ENCODE data around the gene KLHL13.

The KLHL13 gene

DNA sequence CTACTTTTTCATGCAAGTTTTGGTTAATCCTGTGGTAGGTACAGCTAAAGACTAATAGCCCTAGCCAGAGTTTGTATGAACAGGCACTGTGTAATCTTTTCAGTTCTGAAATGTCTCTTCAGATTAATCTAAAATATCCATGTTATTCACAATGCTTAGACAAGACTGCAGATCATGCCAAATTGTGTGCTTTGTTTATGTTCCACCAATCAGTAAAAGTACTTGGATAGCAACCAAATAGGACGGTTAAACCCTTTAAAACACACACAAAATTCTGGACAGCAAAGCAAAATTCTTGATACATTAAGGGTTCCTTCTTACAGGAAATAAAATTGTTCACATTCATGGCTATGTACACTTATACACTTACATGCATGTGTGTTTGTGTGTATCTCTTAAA is 139.1 kb downstream of the KLHL13 start:
- H3K9ac ChIP-seq (ENCODE audit: low read length): no peak overlapping the region
- no peak overlapping the region for H2AFZ ChIP-seq (ENCODE audit: low read depth, low read length, severe bottlenecking)
- H3K4me3 ChIP-seq (ENCODE audit: insufficient read depth, low read length, poor library complexity, severe bottlenecking): no peak overlapping the region
- H3K4me2 ChIP-seq (ENCODE audit: low read depth, low read length, poor library complexity, severe bottlenecking): no peak overlapping the region
- no peaks in the 10 kb centered on the region for H3K27me3 ChIP-seq (ENCODE audit: low read length)
- no peak overlapping the region for H3K27ac ChIP-seq (ENCODE audit: low read depth, low read length)
- H3K79me2 ChIP-seq (ENCODE audit: insufficient read depth, low read length): no peaks in the 10 kb centered on the region
- H3K9me2 ChIP-seq (replicated peaks; ENCODE audit: insufficient read depth, low read length): no peaks in the 10 kb centered on the region
- H3F3A ChIP-seq (ENCODE audit: insufficient read depth): no peaks in the 10 kb centered on the region
- no peaks in the 10 kb centered on the region for H4K20me1 ChIP-seq (ENCODE audit: low read depth, low read length)
- no peaks in the 10 kb centered on the region for H3K9me3 ChIP-seq (ENCODE audit: insufficient read depth, low read length)
- no peaks in the 10 kb centered on the region for H3K36me3 ChIP-seq (ENCODE audit: low read length)
- TF ChIP-seq, protein P1, sequence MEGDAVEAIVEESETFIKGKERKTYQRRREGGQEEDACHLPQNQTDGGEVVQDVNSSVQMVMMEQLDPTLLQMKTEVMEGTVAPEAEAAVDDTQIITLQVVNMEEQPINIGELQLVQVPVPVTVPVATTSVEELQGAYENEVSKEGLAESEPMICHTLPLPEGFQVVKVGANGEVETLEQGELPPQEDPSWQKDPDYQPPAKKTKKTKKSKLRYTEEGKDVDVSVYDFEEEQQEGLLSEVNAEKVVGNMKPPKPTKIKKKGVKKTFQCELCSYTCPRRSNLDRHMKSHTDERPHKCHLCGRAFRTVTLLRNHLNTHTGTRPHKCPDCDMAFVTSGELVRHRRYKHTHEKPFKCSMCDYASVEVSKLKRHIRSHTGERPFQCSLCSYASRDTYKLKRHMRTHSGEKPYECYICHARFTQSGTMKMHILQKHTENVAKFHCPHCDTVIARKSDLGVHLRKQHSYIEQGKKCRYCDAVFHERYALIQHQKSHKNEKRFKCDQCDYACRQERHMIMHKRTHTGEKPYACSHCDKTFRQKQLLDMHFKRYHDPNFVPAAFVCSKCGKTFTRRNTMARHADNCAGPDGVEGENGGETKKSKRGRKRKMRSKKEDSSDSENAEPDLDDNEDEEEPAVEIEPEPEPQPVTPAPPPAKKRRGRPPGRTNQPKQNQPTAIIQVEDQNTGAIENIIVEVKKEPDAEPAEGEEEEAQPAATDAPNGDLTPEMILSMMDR (IDR thresholded peaks at IDR 0.05; ENCODE audit: insufficient read depth, low read length, poor library complexity, severe bottlenecking): no peak
- TF ChIP-seq EZH2phosphoT487 (conservative IDR thresholded peaks at IDR 0.05; ENCODE audit: low read length): no peak

DNA sequence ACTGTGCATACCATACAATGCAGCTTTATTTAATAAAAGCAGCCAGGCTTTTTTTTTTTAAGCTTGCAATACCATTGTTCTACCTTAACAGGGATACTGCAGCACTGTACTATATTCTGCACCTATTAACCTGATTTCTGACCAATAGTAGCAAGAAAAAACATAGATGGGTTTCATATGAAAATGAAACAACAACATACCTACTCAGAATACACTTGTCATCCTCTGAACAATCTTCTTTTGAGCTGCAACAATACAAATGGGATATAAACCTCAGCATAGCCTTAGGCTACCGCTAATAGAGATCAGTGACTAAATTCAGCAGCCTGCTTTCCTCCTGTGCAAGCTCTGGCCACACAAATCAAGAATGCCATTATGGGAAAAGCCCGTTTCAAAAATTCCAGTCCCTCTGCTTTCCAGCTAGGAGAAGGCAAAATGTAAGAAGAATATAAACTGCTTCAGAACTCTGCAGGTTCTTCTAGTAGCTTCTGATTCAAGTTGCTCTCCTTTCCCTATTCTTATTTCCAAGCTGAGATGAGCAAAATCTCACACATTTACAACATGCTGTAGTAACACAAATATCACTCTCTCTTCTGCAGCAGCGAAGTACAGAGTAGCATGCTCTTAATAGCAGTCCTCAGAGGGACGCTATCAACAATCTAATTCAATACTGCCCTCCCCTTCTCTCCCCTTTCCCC is 143.4 kb downstream of the KLHL13 start:
- no peaks in the 10 kb centered on the region for H4K20me1 ChIP-seq (ENCODE audit: low read depth, low read length)
- no peaks in the 10 kb centered on the region for H3F3A ChIP-seq (ENCODE audit: insufficient read depth)
- H3K9me2 ChIP-seq (replicated peaks; ENCODE audit: insufficient read depth, low read length): no peaks in the 10 kb centered on the region
- H3K9ac ChIP-seq (ENCODE audit: low read length): no peak overlapping the region
- H3K36me3 ChIP-seq (ENCODE audit: low read length): no peaks in the 10 kb centered on the region
- H3K4me3 ChIP-seq (ENCODE audit: insufficient read depth, low read length, poor library complexity, severe bottlenecking): no peak overlapping the region
- H3K27me3 ChIP-seq (ENCODE audit: low read length): no peaks in the 10 kb centered on the region
- H3K79me2 ChIP-seq (ENCODE audit: insufficient read depth, low read length): no peaks in the 10 kb centered on the region
- no peak overlapping the region for H2AFZ ChIP-seq (ENCODE audit: low read depth, low read length, severe bottlenecking)
- no peak overlapping the region for H3K4me2 ChIP-seq (ENCODE audit: low read depth, low read length, poor library complexity, severe bottlenecking)
- no peak overlapping the region for H3K27ac ChIP-seq (ENCODE audit: low read depth, low read length)
- TF ChIP-seq, protein P1 (IDR thresholded peaks at IDR 0.05; ENCODE audit: insufficient read depth, low read length, poor library complexity, severe bottlenecking): no peak
- TF ChIP-seq EZH2phosphoT487 (conservative IDR thresholded peaks at IDR 0.05; ENCODE audit: low read length): no peak
- no peaks in the 10 kb centered on the region for H3K9me3 ChIP-seq (ENCODE audit: insufficient read depth, low read length)

DNA sequence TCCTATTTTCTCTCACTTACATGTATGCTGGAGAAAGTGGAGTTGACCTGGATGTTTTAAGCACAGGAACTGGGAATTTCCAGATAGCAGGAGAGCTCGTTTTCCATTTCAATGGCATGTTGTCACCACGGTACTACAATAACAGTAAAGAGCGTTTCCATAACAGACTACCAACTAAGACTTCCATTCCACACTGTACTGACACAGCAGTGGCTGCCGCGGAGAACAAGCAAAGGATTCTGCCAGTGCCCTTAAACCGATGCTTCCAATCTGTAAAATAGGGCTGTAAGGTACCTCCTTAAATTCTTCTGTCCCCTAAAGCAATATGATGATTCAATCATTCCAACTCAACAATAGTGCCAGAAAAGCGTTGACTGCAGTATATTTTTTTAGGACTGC is 143.9 kb downstream of the KLHL13 start:
- no peak overlapping the region for H3K4me3 ChIP-seq (ENCODE audit: insufficient read depth, low read length, poor library complexity, severe bottlenecking)
- H3F3A ChIP-seq (ENCODE audit: insufficient read depth): no peaks in the 10 kb centered on the region
- no peaks in the 10 kb centered on the region for H3K36me3 ChIP-seq (ENCODE audit: low read length)
- no peak for TF ChIP-seq EZH2phosphoT487 (conservative IDR thresholded peaks at IDR 0.05; ENCODE audit: low read length)
- H2AFZ ChIP-seq (ENCODE audit: low read depth, low read length, severe bottlenecking): no peak overlapping the region
- H3K9me2 ChIP-seq (replicated peaks; ENCODE audit: insufficient read depth, low read length): no peaks in the 10 kb centered on the region
- no peaks in the 10 kb centered on the region for H3K27me3 ChIP-seq (ENCODE audit: low read length)
- H3K4me2 ChIP-seq (ENCODE audit: low read depth, low read length, poor library complexity, severe bottlenecking): no peak overlapping the region
- H3K9ac ChIP-seq (ENCODE audit: low read length): no peak overlapping the region
- no peaks in the 10 kb centered on the region for H3K9me3 ChIP-seq (ENCODE audit: insufficient read depth, low read length)
- no peaks in the 10 kb centered on the region for H4K20me1 ChIP-seq (ENCODE audit: low read depth, low read length)
- H3K27ac ChIP-seq (ENCODE audit: low read depth, low read length): no peak overlapping the region
- H3K79me2 ChIP-seq (ENCODE audit: insufficient read depth, low read length): no peaks in the 10 kb centered on the region

DNA sequence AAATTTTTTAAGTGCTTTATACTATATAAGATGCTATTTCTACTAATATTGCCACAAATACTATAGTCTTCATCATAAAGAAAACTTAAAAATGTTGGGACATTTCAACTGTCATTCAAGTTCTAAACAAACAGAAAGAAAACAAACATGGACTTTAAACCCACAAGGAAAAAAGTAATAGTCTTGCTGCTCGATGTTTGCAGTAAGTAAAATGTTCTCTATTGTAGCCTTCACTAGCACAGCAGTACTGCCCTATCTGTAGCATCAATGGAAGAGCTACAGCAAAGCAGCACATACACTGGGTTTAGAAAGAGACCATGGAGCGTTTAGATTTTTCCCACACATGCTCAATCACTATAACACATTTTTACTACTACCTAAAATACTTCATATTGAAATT is 146.8 kb downstream of the KLHL13 start:
- H3K36me3 ChIP-seq (ENCODE audit: low read length): no peaks in the 10 kb centered on the region
- no peak for TF ChIP-seq EZH2phosphoT487 (conservative IDR thresholded peaks at IDR 0.05; ENCODE audit: low read length)
- TF ChIP-seq, protein P1 (IDR thresholded peaks at IDR 0.05; ENCODE audit: insufficient read depth, low read length, poor library complexity, severe bottlenecking): no peak
- no peak overlapping the region for H3K4me3 ChIP-seq (ENCODE audit: insufficient read depth, low read length, poor library complexity, severe bottlenecking)
- H3K4me2 ChIP-seq (ENCODE audit: low read depth, low read length, poor library complexity, severe bottlenecking): no peak overlapping the region
- no peak overlapping the region for H3K27ac ChIP-seq (ENCODE audit: low read depth, low read length)
- H3F3A ChIP-seq (ENCODE audit: insufficient read depth): no peaks in the 10 kb centered on the region
- no peaks in the 10 kb centered on the region for H4K20me1 ChIP-seq (ENCODE audit: low read depth, low read length)
- H3K79me2 ChIP-seq (ENCODE audit: insufficient read depth, low read length): no peaks in the 10 kb centered on the region
- H3K9me2 ChIP-seq (replicated peaks; ENCODE audit: insufficient read depth, low read length): no peaks in the 10 kb centered on the region
- no peaks in the 10 kb centered on the region for H3K9me3 ChIP-seq (ENCODE audit: insufficient read depth, low read length)
- no peak overlapping the region for H3K9ac ChIP-seq (ENCODE audit: low read length)
- H2AFZ ChIP-seq (ENCODE audit: low read depth, low read length, severe bottlenecking): no peak overlapping the region
- no peaks in the 10 kb centered on the region for H3K27me3 ChIP-seq (ENCODE audit: low read length)

All from SU-DHL-6 (cell line).